Fibroblast of lung (primary cell): ENCODE data around the gene SOAT1. TPM values are rescaled to one million over a fixed set of nuclear protein-coding genes. Genes with fewer than 3 reads are reported as not detected.

Experiments used
- DNase-seq, 2 donors: peaks; one replicate each; pipeline versions ENCODE4 v3.0.0 to v3.0.0-alpha.2; 2010; ENCODE audit warnings: low read depth in 2 of 2
- H2AFZ ChIP-seq: 2 replicates; pipeline ENCODE4 v1.5.1; 2012; ENCODE audit warnings: low read length, control low read depth, inconsistent platforms
- H3K27ac ChIP-seq: 2 replicates; pipeline ENCODE4 v1.5.1; 2011; ENCODE audit warnings: low read length, control low read depth; ENCODE audit not compliant: insufficient read depth
- H3K27me3 ChIP-seq: 2 replicates; pipeline ENCODE4 v1.5.1; 2011; ENCODE audit warnings: mild to moderate bottlenecking, low read length; ENCODE audit not compliant: control insufficient read depth, insufficient read depth
- H3K36me3 ChIP-seq: 2 replicates; pipeline ENCODE4 v1.5.1; 2011; ENCODE audit warnings: low read length; ENCODE audit not compliant: control insufficient read depth, insufficient read depth
- H3K4me1 ChIP-seq: 2 replicates; pipeline ENCODE4 v1.5.1; 2011; ENCODE audit warnings: low read length; ENCODE audit not compliant: control insufficient read depth, insufficient read depth; ENCODE audit errors: extremely low read depth
- H3K4me2 ChIP-seq: 2 replicates; pipeline ENCODE4 v1.5.1; 2011; ENCODE audit warnings: low read length, control low read depth; ENCODE audit not compliant: insufficient read depth; ENCODE audit errors: extremely low read depth
- H3K4me3 ChIP-seq, 4 experiments: fragments of 200-600 bp in 1 of 4; sonication (generic) in 1 of 4; replicated peaks in 1 of 4; 2 replicates each; pipeline ENCODE4 v1.5.1; 2011 to 2016; ENCODE audit warnings: low read length in 4 of 4, low read depth in 3 of 4, mild to moderate bottlenecking in 3 of 4, control low read depth in 2 of 4, inconsistent platforms in 1 of 4, mixed read lengths in 1 of 4; ENCODE audit not compliant: insufficient read depth in 1 of 4; ENCODE audit errors: control extremely low read depth in 1 of 4
- H3K79me2 ChIP-seq: 2 replicates; pipeline ENCODE4 v1.5.1; 2012; ENCODE audit warnings: mild to moderate bottlenecking, low read length, inconsistent platforms; ENCODE audit not compliant: control insufficient read depth, insufficient read depth
- H3K9ac ChIP-seq: 2 replicates; pipeline ENCODE4 v1.5.1; 2011; ENCODE audit warnings: mild to moderate bottlenecking, low read length, control low read depth; ENCODE audit not compliant: insufficient read depth
- H3K9me3 ChIP-seq: 2 replicates; pipeline ENCODE4 v1.5.1; 2012; ENCODE audit warnings: low read depth, low read length; ENCODE audit not compliant: control insufficient read depth, insufficient read depth
- H4K20me1 ChIP-seq: 2 replicates; pipeline ENCODE4 v1.5.1; 2011; ENCODE audit warnings: low read length; ENCODE audit not compliant: control insufficient read depth, insufficient read depth; ENCODE audit errors: extremely low read depth
- EZH2 ChIP-seq: IDR thresholded peaks from 2 replicates; pipeline ENCODE4 v1.5.1; 2012; ENCODE audit warnings: low read length, control low read depth, mild to moderate bottlenecking; ENCODE audit errors: missing control alignments
- polyA plus RNA-seq, 2 donors: library from polyadenylated mRNA; depleted of rRNA in 1 of 2; stranded (reverse) in 1 of 2; unstranded in 1 of 2; fragments of >200 nt; gene quantifications; 2 replicates each; pipeline ENCODE4 v1.2.1, GENCODE V29; 2011 to 2012; ENCODE audit warnings: missing spikeins in 1 of 2
- total RNA-seq: library from RNA; depleted of rRNA; stranded (reverse); fragments of >200 nt; gene quantifications from 2 replicates; pipeline ENCODE4 v1.2.1, GENCODE V29; 2014
- TF ChIP-seq, protein P1 (sequence below), 2 donors: IDR thresholded peaks in 1 of 2; conservative IDR thresholded peaks in 1 of 2; 1 replicate in 1 of 2; 2 replicates in 1 of 2; pipeline ENCODE4 v1.5.1; 2011 to 2012; ENCODE audit warnings: low read length in 2 of 2, control low read depth in 1 of 2, inconsistent platforms in 1 of 2, low read depth in 1 of 2, mild to moderate bottlenecking in 1 of 2

The SOAT1 gene
- total and polyA plus RNA-seq, 2 donors (not counting 1 experiment from before 2014, with no cell fraction given), result 50.5 to 64.1 TPM

DNA sequence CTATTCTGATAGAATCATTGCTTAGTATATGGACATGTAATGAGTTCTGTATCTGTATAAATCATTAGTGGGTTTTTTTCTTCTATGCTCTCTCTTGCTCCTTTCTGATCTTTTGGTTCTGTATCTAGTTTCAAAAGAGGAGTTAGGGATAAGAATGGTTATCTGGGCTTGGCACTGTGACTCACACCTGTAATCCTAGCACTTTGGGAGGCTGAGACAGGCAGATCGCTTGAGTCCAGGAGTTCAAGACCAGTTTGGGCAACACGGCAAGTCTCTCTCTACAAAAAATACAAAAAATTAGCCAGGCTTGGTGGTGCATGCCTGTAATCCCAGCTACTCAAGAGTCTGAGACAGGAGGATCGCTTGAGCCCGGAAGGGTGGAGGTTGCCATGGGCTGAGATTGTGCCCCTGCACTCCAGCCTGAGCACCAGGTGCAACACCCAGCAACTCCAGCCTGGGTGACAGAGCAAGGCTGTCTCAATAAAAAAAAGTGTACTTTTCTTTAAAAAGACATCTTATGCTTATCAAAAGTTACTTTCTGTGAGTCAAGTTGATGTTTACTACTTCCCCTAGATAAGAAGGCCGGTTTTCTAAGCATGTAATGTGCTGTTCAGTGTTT lies 44.5 kb downstream of the SOAT1 start:
- Histone ChIP-seq H3K4me2 (no peak overlapping the region), H3K9me3 (no peaks in the 10 kb centered on the region), H3K27ac (no peak overlapping the region), H4K20me1 (no peaks in the 10 kb centered on the region), H3K79me2 (no peaks in the 10 kb centered on the region), H3K4me1 (no peaks in the 10 kb centered on the region), H2AFZ (no peak overlapping the region), H3K27me3 (no peaks in the 10 kb centered on the region), H3K4me3 (no peak overlapping the region), H3K36me3 (peaks cover 3% of the 10 kb centered on the region), H3K9ac (no peak overlapping the region)
- no peak for DNase-seq
- TF ChIP-seq, protein P1, sequence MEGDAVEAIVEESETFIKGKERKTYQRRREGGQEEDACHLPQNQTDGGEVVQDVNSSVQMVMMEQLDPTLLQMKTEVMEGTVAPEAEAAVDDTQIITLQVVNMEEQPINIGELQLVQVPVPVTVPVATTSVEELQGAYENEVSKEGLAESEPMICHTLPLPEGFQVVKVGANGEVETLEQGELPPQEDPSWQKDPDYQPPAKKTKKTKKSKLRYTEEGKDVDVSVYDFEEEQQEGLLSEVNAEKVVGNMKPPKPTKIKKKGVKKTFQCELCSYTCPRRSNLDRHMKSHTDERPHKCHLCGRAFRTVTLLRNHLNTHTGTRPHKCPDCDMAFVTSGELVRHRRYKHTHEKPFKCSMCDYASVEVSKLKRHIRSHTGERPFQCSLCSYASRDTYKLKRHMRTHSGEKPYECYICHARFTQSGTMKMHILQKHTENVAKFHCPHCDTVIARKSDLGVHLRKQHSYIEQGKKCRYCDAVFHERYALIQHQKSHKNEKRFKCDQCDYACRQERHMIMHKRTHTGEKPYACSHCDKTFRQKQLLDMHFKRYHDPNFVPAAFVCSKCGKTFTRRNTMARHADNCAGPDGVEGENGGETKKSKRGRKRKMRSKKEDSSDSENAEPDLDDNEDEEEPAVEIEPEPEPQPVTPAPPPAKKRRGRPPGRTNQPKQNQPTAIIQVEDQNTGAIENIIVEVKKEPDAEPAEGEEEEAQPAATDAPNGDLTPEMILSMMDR (conservative IDR thresholded peaks at IDR 0.05 in 1 of 2, IDR thresholded peaks at IDR 0.05 in 1 of 2; ENCODE audit: low read depth in 1 of 2, low read length in 2 of 2), result no peak
- no peak for TF ChIP-seq EZH2

DNA sequence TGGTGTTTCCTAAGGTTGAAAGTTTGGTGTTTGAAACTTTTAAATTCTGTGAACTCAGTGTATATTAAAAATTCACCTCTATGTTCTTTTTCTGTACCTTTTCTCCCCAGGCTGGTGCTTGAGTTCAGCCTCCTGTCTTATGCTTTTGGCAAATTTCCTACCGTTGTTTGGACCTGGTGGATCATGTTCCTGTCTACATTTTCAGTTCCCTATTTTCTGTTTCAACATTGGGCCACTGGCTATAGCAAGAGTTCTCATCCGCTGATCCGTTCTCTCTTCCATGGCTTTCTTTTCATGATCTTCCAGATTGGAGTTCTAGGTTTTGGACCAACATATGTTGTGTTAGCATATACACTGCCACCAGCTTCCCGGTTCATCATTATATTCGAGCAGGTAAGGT lies 47.3 kb downstream of the SOAT1 start:
- DNase-seq, result no peak
- Histone ChIP-seq H2AFZ (no peak overlapping the region), H3K36me3 (peaks cover 6% of the 10 kb centered on the region), H3K27ac (no peak overlapping the region), H3K79me2 (no peaks in the 10 kb centered on the region), H3K4me1 (no peaks in the 10 kb centered on the region), H3K4me3 (no peak overlapping the region), H3K4me2 (no peak overlapping the region), H3K27me3 (no peaks in the 10 kb centered on the region), H3K9ac (no peak overlapping the region), H4K20me1 (no peaks in the 10 kb centered on the region), H3K9me3 (no peaks in the 10 kb centered on the region)
- TF ChIP-seq, protein P1 (conservative IDR thresholded peaks at IDR 0.05 in 1 of 2, IDR thresholded peaks at IDR 0.05 in 1 of 2; ENCODE audit: low read depth in 1 of 2, low read length in 2 of 2), result no peak
- TF ChIP-seq EZH2, result no peak

DNA sequence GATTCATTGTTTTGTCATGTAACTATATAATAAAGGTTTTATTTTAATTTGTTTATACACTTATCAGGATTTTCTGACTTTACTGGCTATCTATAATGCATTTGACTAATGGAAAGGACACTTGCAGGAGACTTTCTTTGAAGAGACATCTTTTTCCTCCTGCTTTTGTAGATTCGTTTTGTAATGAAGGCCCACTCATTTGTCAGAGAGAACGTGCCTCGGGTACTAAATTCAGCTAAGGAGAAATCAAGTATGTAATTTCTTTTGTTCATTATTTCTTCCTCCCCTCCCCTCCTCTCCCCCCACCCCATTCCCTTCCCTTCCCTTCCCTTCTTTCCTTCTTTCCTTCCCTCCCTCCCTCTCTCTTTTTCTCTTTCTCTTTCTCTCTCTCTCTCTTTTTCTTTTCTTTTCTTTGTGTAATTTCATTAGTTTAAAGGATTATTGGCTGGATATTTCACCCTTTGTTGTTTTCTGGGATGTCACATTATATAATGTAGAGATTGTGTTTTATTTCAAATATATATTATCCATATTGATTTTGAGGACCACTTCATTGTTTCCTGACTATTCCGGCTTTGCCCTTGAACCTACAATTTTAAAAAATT lies 48.4 kb downstream of the SOAT1 start:
- H3K9me3 ChIP-seq, result no peaks in the 10 kb centered on the region
- DNase-seq, result no peak
- no peak for TF ChIP-seq EZH2
- TF ChIP-seq, protein P1 (conservative IDR thresholded peaks at IDR 0.05 in 1 of 2, IDR thresholded peaks at IDR 0.05 in 1 of 2; ENCODE audit: low read depth in 1 of 2, low read length in 2 of 2), result no peak
- peaks cover 6% of the 10 kb centered on the region for H3K36me3 ChIP-seq
- no peak overlapping the region for H3K27ac ChIP-seq
- no peak overlapping the region for H3K4me3 ChIP-seq
- no peaks in the 10 kb centered on the region for H3K4me1 ChIP-seq
- no peaks in the 10 kb centered on the region for H3K27me3 ChIP-seq
- H3K79me2 ChIP-seq, result no peaks in the 10 kb centered on the region
- H2AFZ ChIP-seq, result no peak overlapping the region
- no peak overlapping the region for H3K9ac ChIP-seq
- no peaks in the 10 kb centered on the region for H4K20me1 ChIP-seq
- H3K4me2 ChIP-seq, result no peak overlapping the region
